Keratinocyte (primary cell): ENCODE results near the gene DPY19L2. TPM values are rescaled to one million over a fixed set of nuclear protein-coding genes. Genes with fewer than 3 reads are reported as not detected.
"Not testable (repeated sequence)": the region's sequence is repeated elsewhere in the genome, so short reads cannot be mapped to it uniquely, and the experiment has no call there.

Experiments
- DNase-seq: peaks from one replicate; pipeline ENCODE4 v3.0.0-alpha.2; 2011; ENCODE audit warnings: low read depth, missing footprints, low spot score
- FAIRE-seq: peaks from 2 replicates; lab custom pipeline; 2011; peaks lifted over from hg19 to GRCh38; lab: Jason Lieb, UNC
- H2AFZ ChIP-seq: 2 replicates; pipeline ENCODE4 v1.6.0; 2012; ENCODE audit warnings: low read length, control low read depth, inconsistent platforms; ENCODE audit not compliant: control insufficient read depth
- H3K27ac ChIP-seq: 2 replicates; pipeline ENCODE4 v1.5.1; 2011; ENCODE audit warnings: low read length; ENCODE audit not compliant: control insufficient read depth, insufficient read depth
- H3K27me3 ChIP-seq: 3 replicates; pipeline ENCODE4 v1.6.0; 2011; ENCODE audit warnings: low read length; ENCODE audit not compliant: control insufficient read depth, insufficient read depth; ENCODE audit errors: extremely low read depth
- H3K36me3 ChIP-seq, 2 experiments: 2 replicates in 1 of 2; 3 replicates in 1 of 2; pipeline ENCODE4 v1.5.1; 2011; ENCODE audit warnings: low read length in 2 of 2, mild to moderate bottlenecking in 1 of 2; ENCODE audit not compliant: control insufficient read depth in 2 of 2, insufficient read depth in 2 of 2; ENCODE audit errors: extremely low read depth in 1 of 2
- H3K4me1 ChIP-seq: 3 replicates; pipeline ENCODE4 v1.5.1; 2011; ENCODE audit warnings: low read length; ENCODE audit not compliant: control insufficient read depth, insufficient read depth; ENCODE audit errors: extremely low read depth
- H3K4me2 ChIP-seq: 3 replicates; pipeline ENCODE4 v1.6.0; 2011; ENCODE audit warnings: low read depth, low read length; ENCODE audit not compliant: control insufficient read depth, insufficient read depth; ENCODE audit errors: extremely low read depth
- H3K4me3 ChIP-seq, 3 experiments: fragments of 200-600 bp in 1 of 3; sonication (generic) in 1 of 3; 2 replicates in 2 of 3; 3 replicates in 1 of 3; pipeline ENCODE4 v1.5.1; 2011 to 2016; ENCODE audit warnings: low read length in 3 of 3, mild to moderate bottlenecking in 3 of 3, control low read depth in 2 of 3, inconsistent platforms in 1 of 3, low read depth in 1 of 3, mixed read lengths in 1 of 3, mixed run types in 1 of 3, moderate library complexity in 1 of 3; ENCODE audit not compliant: control insufficient read depth in 2 of 3, insufficient read depth in 2 of 3; ENCODE audit errors: extremely low read depth in 1 of 3
- H3K79me2 ChIP-seq: 2 replicates; pipeline ENCODE4 v1.6.0; 2012; ENCODE audit warnings: low read length; ENCODE audit not compliant: control insufficient read depth, insufficient read depth
- H3K9ac ChIP-seq: 3 replicates; pipeline ENCODE4 v1.6.0; 2011; ENCODE audit warnings: low read length; ENCODE audit not compliant: control insufficient read depth, insufficient read depth; ENCODE audit errors: extremely low read depth
- H3K9me1 ChIP-seq: 3 replicates; pipeline ENCODE4 v1.6.0; 2011; ENCODE audit warnings: low read length; ENCODE audit not compliant: control insufficient read depth, insufficient read depth; ENCODE audit errors: extremely low read depth
- H3K9me3 ChIP-seq: 2 replicates; pipeline ENCODE4 v1.5.1; 2012; ENCODE audit warnings: low read depth, low read length; ENCODE audit not compliant: control insufficient read depth
- H4K20me1 ChIP-seq: 3 replicates; pipeline ENCODE4 v1.6.0; 2011; ENCODE audit warnings: low read length; ENCODE audit not compliant: control insufficient read depth, insufficient read depth; ENCODE audit errors: extremely low read depth
- dilution Hi-C: fragments of 300-500 bp; cut with MboI; formaldehyde crosslinking; loops from one replicate; pipeline ENCODE4 v1.7.0; 2020; ENCODE audit warnings: low sequenced_read_pairs; ENCODE audit not compliant: extremely low pct_ligation_motif_present
- polyA plus RNA-seq, 5 experiments: library from polyadenylated mRNA; depleted of rRNA in 3 of 5; stranded (reverse) in 3 of 5; stranded (forward) in 1 of 5; unstranded in 1 of 5; fragments of >200 nt; gene quantifications; 1 replicate in 1 of 5; 2 replicates in 3 of 5; 3 replicates in 1 of 5; pipeline versions ENCODE4 v1.2.1 to v1.2.3, GENCODE V29; 2011 to 2012; ENCODE audit warnings: missing spikeins in 2 of 5, low read depth in 1 of 5, low replicate concordance in 1 of 5

The DPY19L2 gene
- polyA plus RNA-seq, 1 donor (not counting 4 experiments of a cell fraction or from before 2014, with no cell fraction given): 3.3 TPM

GRCh38 chr12:63643381-63644140, 24.7 kb downstream of the DPY19L2 start:
- H3K36me3 ChIP-seq, H3K4me3 ChIP-seq, H3K9me3 ChIP-seq, H3K79me2 ChIP-seq, H4K20me1 ChIP-seq, H3K4me2 ChIP-seq, FAIRE-seq, DNase-seq, H3K27me3 ChIP-seq, H3K4me1 ChIP-seq, dilution Hi-C loops, H2AFZ ChIP-seq, H3K9me1 ChIP-seq, H3K27ac ChIP-seq, H3K9ac ChIP-seq: not testable (repeated sequence)

- H2AFZ ChIP-seq, H3K4me1 ChIP-seq, DNase-seq, H3K27me3 ChIP-seq, H3K9me3 ChIP-seq, H4K20me1 ChIP-seq, H3K27ac ChIP-seq, H3K9me1 ChIP-seq, dilution Hi-C loops, FAIRE-seq, H3K4me2 ChIP-seq, H3K9ac ChIP-seq, H3K36me3 ChIP-seq, H3K4me3 ChIP-seq, H3K79me2 ChIP-seq: not testable (repeated sequence)
Observed at GRCh38 chr12:63624258-63624657, 44.0 kb downstream of the DPY19L2 start.

DNA sequence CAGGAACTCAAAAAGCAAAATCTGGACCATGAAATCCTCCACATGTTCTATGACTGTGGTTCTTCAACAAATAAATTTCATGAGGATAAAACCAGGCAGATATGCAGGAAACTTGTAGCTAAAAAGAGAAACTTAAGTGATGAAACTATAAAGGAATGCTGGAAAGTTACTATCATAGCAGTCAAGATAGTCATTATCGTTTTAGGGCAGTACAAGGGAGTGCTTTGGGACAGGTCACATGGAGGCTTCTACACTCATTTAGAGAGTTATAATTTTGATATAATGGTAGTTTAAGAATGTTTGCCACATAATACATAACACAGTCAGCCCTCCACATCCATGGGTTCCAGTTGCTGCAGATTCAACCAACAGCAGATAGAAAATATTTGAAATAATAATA, 52.7 kb downstream of the DPY19L2 start:
- H3K27me3 ChIP-seq, DNase-seq, H3K9ac ChIP-seq, H3K36me3 ChIP-seq, H3K9me1 ChIP-seq, H3K4me2 ChIP-seq, dilution Hi-C loops, H3K4me3 ChIP-seq, H3K4me1 ChIP-seq, H2AFZ ChIP-seq, FAIRE-seq, H3K27ac ChIP-seq, H4K20me1 ChIP-seq, H3K9me3 ChIP-seq, H3K79me2 ChIP-seq: not testable (repeated sequence)

DNA sequence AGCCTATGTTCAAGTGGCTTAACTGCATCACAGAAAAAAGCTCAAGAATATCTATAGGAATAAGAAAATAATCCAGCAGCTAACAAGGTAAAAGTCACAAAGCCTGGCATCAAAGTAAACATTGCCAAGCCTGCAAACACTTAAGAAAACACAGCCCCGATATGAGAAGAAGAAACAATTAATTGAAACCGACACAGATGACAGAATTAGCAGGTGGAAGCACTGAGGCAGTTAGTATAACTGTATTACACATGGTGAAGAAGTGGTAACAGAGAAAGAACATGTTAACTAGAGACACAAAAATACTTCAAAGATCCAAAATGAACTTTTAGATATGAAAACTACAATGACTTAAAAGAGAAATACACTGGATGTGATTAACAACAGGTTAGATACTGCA, 57.0 kb downstream of the DPY19L2 start:
- H3K36me3 ChIP-seq, FAIRE-seq, H3K4me1 ChIP-seq, H4K20me1 ChIP-seq, H3K27me3 ChIP-seq, H3K9me1 ChIP-seq, H2AFZ ChIP-seq, DNase-seq, H3K4me2 ChIP-seq, dilution Hi-C loops, H3K79me2 ChIP-seq, H3K9me3 ChIP-seq, H3K4me3 ChIP-seq, H3K27ac ChIP-seq, H3K9ac ChIP-seq: not testable (repeated sequence)

DNA sequence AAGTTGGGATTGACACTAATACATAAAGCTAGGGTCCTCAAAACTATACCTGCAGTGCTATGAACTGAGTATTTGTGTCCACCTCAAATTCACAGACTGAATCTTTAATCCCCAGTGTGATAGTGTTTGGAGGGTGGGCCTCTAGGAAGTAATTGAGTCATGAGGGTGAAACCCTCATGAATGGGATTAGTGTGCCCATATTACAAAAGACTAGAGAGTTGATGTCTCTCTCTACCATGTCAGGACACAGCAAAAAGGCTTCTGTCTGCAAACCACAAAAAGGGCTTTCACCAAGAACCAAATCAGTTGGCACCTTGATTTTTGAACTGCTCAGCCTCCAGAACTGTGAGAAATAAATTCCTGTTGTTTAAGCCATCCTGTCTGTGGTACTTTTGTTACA, 59.0 kb downstream of the DPY19L2 start:
- H4K20me1 ChIP-seq, H3K4me2 ChIP-seq, H3K9me3 ChIP-seq, H3K27ac ChIP-seq, H3K4me1 ChIP-seq, H3K9me1 ChIP-seq, H3K79me2 ChIP-seq, dilution Hi-C loops, H3K9ac ChIP-seq, DNase-seq, H3K4me3 ChIP-seq, H2AFZ ChIP-seq, H3K36me3 ChIP-seq, FAIRE-seq, H3K27me3 ChIP-seq: not testable (repeated sequence)
